Measurements from ENCODE around the gene INO80E. TPM values are rescaled to one million over a fixed set of nuclear protein-coding genes. Genes with fewer than 3 reads are reported as not detected.

INO80E gene
- total and polyA plus RNA-seq, 7 donors: 30.5 to 86.9 (median 43.3) TPM

DNA sequence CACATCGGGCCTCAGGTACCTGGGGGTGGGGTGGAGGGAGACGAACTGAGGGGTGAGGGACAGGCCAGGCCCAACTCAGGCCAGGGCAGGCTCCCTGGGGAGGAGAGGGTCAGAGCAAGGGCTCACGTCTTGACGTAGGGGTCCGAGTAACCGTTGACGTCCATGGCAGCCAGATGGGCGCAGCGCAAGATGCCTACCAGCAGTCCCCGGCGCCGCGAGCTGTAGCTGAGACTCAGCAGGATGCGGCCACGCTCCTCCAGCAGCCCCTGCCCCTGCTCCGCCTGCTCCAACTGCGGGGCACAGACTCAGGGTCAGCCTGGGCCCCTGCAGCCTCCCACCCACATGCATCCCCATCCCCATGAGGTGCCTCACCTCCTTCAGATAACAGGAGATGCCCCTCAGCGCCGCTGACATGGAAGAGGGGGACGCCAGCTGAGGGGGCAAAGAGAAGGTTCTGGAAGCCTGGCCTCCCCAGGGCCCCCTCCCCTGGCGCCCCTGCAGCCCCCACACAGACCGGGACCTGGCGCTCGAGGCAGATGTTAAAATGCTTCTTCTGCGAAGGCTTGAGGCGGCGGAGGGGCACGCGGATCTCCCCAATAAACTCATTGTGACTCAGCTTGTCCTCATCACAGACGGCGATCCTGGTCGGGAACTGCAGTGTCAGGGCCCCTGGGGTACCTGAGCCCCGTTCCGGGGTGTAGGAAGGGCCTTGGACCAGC is 10.8 kb downstream of the INO80E start:
- DNase-seq (no peak), ATAC-seq (no peak)
- 74 to 82% (median 76%) methylated on average over 34 of the region's 34 CpGs for WGBS, 3 donors
- TF ChIP-seq, protein P1, sequence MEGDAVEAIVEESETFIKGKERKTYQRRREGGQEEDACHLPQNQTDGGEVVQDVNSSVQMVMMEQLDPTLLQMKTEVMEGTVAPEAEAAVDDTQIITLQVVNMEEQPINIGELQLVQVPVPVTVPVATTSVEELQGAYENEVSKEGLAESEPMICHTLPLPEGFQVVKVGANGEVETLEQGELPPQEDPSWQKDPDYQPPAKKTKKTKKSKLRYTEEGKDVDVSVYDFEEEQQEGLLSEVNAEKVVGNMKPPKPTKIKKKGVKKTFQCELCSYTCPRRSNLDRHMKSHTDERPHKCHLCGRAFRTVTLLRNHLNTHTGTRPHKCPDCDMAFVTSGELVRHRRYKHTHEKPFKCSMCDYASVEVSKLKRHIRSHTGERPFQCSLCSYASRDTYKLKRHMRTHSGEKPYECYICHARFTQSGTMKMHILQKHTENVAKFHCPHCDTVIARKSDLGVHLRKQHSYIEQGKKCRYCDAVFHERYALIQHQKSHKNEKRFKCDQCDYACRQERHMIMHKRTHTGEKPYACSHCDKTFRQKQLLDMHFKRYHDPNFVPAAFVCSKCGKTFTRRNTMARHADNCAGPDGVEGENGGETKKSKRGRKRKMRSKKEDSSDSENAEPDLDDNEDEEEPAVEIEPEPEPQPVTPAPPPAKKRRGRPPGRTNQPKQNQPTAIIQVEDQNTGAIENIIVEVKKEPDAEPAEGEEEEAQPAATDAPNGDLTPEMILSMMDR (IDR thresholded peaks at IDR 0.05): no peak
- no peak overlapping the region for H3K4me3 ChIP-seq
- intact Hi-C loops (cut with DNase I): loop anchor here (5.0 kb wide), 1 partner anchor 145 kb away; the partner anchor contains the start of gene CDIPT (in 2 of the 2)
- no peaks in the 10 kb centered on the region for H3K9me3 ChIP-seq
- no peak overlapping the region for H3K27ac ChIP-seq
- H3K27me3 ChIP-seq (ENCODE audit: insufficient read depth in 3 of 3, low read length in 2 of 3): peaks cover 0 to 28% (median 13%) of the 10 kb centered on the region in 3 donors
- H3K4me1 ChIP-seq: no peaks in the 10 kb centered on the region
- peaks cover 0 to 9% of the 10 kb centered on the region in 2 donors for H3K36me3 ChIP-seq (ENCODE audit: insufficient read depth in 1 of 2, low read depth in 1 of 2)

DNA sequence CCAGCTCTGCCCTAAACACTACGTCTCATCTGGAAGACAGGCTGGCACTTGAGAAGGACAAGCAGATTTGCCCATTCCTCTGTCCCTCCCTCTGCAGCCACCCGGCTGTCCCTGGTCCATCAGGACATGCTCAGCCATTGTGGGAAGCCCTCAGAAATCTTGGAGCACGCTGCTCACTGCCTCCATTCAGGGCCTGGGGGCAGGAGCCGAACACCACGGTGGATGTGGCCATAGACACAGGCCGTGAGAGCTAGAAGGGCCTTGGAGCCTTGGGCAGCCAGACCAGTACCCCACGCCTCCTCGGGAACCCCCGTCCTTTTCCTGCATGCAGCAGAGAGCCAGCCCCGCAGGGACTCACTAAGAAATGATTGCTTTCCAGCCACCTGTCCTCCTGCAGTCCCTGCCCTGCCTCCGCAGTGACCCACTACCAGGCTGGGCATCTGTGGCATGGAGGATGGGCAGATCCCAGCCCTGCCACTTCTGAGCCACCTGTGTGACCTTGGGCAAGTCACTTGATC is 11.4 kb downstream of the INO80E start:
- intact Hi-C loops (cut with DNase I): loop anchor here (5.0 kb wide), 1 partner anchor 145 kb away; the partner anchor contains the start of gene CDIPT (in 2 of the 2)
- 61 to 71% (median 62%) methylated on average over 10 to 11 of the region's 11 CpGs for whole genome bisulfite sequencing, 3 donors

DNA sequence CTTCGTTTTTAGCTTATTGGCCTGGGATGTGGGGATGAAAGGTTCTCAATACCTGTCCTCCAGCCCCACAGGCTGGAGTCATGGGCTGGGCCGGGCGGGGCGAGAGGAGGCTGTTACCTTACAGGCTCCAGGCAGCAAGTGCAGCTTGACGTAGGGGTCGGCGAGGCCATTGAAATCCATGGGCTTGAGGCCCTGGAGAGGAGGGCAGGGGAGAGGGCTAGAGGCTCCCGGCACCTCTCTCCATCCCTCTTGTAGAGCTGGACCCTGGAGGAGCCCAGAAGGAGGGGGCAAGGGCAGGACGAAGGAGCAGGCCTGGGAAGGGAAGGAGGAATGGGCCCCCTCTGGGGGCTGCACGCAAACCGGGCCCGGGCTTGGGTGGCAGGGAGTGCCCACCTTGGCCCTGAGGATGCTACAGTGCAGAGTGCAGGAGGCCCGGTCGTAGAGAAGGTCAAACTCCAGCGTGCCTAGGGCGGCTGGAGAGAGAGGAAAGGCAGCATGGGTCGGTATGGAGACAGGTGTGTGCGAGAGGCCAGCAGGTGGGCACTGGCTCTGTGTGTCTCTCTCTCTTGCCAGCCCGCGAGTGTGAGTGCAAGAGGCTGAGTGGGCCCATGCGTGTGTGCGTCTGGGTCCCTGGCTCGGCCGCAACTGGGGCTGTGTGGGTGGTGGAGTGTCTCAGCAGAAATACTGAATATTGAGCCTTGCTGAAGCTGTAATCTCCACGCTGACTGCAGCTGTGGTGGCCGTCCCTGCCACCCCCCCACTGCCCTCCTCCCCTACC is 13.2 kb downstream of the INO80E start:
- Histone ChIP-seq H3K9me3 (no peaks in the 10 kb centered on the region), H3K36me3 (ENCODE audit: insufficient read depth in 1 of 2, low read depth in 1 of 2) (peaks cover 0 to under 1% of the 10 kb centered on the region in 2 donors), H3K4me1 (no peaks in the 10 kb centered on the region), H3K27me3 (ENCODE audit: insufficient read depth in 3 of 3, low read length in 2 of 3) (peaks cover 0 to 45% (median 17%) of the 10 kb centered on the region in 3 donors), H3K27ac (no peak overlapping the region), H3K4me3 (no peak overlapping the region)
- intact Hi-C loops (cut with DNase I): loop anchor here (5.0 kb wide), 1 partner anchor 147 kb away; the partner anchor contains the start of gene CDIPT (in 2 of the 2)
- DNase-seq (no peak), ATAC-seq (no peak)
- WGBS, 3 donors: 40 to 43% (median 42%) methylated on average over 25 to 26 of the region's 26 CpGs
- TF ChIP-seq, protein P1 (IDR thresholded peaks at IDR 0.05): no peak

More for the DNA sequence above, 11.4 kb downstream of the INO80E start:
- Histone ChIP-seq H3K4me1 (no peaks in the 10 kb centered on the region), H3K4me3 (no peak overlapping the region), H3K9me3 (no peaks in the 10 kb centered on the region), H3K27me3 (ENCODE audit: insufficient read depth in 3 of 3, low read length in 2 of 3) (peaks cover 0 to 34% (median 17%) of the 10 kb centered on the region in 3 donors), H3K36me3 (ENCODE audit: insufficient read depth in 1 of 2, low read depth in 1 of 2) (peaks cover 0 to 9% of the 10 kb centered on the region in 2 donors), H3K27ac (no peak overlapping the region)
- ATAC-seq: no peak
- TF ChIP-seq, protein P1 (IDR thresholded peaks at IDR 0.05): no peak
- no peak for DNase-seq

DNA sequence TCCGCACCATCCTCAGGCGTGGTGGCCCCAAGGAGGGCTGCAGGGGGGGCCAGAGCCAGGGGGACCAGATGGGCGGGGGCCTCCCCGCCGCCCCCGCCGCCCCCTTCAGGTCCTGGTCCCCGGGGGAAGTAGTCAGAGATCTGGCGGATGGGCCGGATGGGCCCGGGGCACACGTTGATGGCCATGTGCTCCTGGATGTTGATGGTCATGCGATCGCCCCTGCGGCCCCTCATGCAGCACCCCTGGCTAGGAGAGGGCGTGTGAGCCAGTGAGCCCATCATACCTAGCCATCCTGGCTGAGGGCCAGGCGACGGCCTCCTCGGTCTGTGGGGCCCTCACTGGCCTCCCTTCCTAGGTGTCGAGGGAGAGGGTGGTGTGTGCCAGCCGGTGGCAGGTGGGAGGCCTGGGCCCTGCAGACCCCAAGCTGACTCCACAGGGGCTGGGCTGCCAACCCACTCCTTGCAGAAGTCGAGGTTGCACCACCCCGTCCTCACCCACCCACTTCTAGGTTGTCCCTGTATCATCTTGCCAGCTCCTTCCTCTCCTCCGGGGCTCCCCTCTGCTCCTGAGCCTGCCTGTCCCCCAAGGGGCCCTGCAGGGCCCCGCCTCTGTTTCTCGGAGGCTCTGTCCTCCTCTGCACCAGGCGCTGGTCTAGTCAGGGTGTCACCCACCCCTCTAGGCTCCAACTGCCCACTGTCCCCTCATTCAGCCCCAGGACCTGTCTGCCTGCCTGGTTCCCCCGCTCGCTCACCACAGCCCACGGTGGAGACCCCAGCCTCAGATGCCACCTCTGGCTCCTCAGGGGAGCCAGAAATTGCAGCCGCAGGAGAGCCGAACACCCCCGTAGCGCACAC is 14.2 kb downstream of the INO80E start:
- H3K4me1 ChIP-seq: no peaks in the 10 kb centered on the region
- DNase-seq: no peak
- WGBS, 3 donors: 15 to 19% (median 16%) methylated on average over 28 to 34 of the region's 34 CpGs
- no peak for ATAC-seq
- H3K27me3 ChIP-seq (ENCODE audit: insufficient read depth in 3 of 3, low read length in 2 of 3): peaks cover 0 to 45% (median 17%) of the 10 kb centered on the region in 3 donors
- H3K27ac ChIP-seq: no peak overlapping the region
- no peaks in the 10 kb centered on the region for H3K9me3 ChIP-seq
- TF ChIP-seq, protein P1 (IDR thresholded peaks at IDR 0.05): no peak
- no peaks in the 10 kb centered on the region for H3K36me3 ChIP-seq (ENCODE audit: insufficient read depth in 1 of 2, low read depth in 1 of 2)
- H3K4me3 ChIP-seq: peak overlapping the region; percentile 52
- intact Hi-C loops (cut with DNase I): loop anchor here (5.0 kb wide), 1 partner anchor 148 kb away; the partner anchor contains the start of gene CDIPT (in 2 of the 2)
